Right kidney (tissue), 9 donors: Measurements from ENCODE around the gene CHTOP.
A peak's percentile ranks its signal among the peaks of the same experiment; 100 is the strongest.
"Not testable (repeated sequence)": the region's sequence is repeated elsewhere in the genome, so short reads cannot be mapped to it uniquely, and the experiment has no call there.

Experiments used
- DNase-seq: peaks from one replicate; pipeline ENCODE4 v3.0.0-alpha.2; 2016
- long read RNA-seq, 8 donors: transcript quantifications; one replicate each; lab custom pipeline, GENCODE V29; 2026

The CHTOP gene
- long read RNA-seq, donor 1, transcript CHTOP-203 (6 exons, 2,165 nt): major isoform, 35 of 60 reads
- long read RNA-seq, donor 1, transcript CHTOP-204 (6 exons, 2,096 nt): minor isoform, 14 of 60 reads
- long read RNA-seq, donor 1, partial matches to known transcripts: 11 of 60 reads
- long read RNA-seq, donor 1, other reads (novel, unspliced or antisense): 0 of 60 reads
- long read RNA-seq, donor 2, transcript CHTOP-204 (6 exons, 2,096 nt): major isoform, 13 of 31 reads
- long read RNA-seq, donor 2, transcript CHTOP-203 (6 exons, 2,165 nt): minor isoform, 9 of 31 reads
- long read RNA-seq, donor 2, partial matches to known transcripts: 6 of 31 reads
- long read RNA-seq, donor 2, other reads (novel, unspliced or antisense): 0 of 31 reads
- long read RNA-seq, donor 3, transcript CHTOP-204 (6 exons, 2,096 nt): minor isoform, 6 of 20 reads
- long read RNA-seq, donor 3, transcript CHTOP-203 (6 exons, 2,165 nt): major isoform, 7 of 20 reads
- long read RNA-seq, donor 3, partial matches to known transcripts: 6 of 20 reads
- long read RNA-seq, donor 3, other reads (novel, unspliced or antisense): 0 of 20 reads
- long read RNA-seq, donor 4, transcript CHTOP-204 (6 exons, 2,096 nt): minor isoform, 6 of 44 reads
- long read RNA-seq, donor 4, transcript CHTOP-203 (6 exons, 2,165 nt): major isoform, 17 of 44 reads
- long read RNA-seq, donor 4, partial matches to known transcripts: 18 of 44 reads
- long read RNA-seq, donor 4, other reads (novel, unspliced or antisense): 0 of 44 reads
- long read RNA-seq, donor 5, transcript CHTOP-204 (6 exons, 2,096 nt): major isoform, 22 of 53 reads
- long read RNA-seq, donor 5, transcript CHTOP-203 (6 exons, 2,165 nt): minor isoform, 12 of 53 reads
- long read RNA-seq, donor 5, partial matches to known transcripts: 12 of 53 reads
- long read RNA-seq, donor 5, other reads (novel, unspliced or antisense): 5 of 53 reads
- long read RNA-seq, donor 6, transcript CHTOP-203 (6 exons, 2,165 nt): major isoform, 14 of 38 reads
- long read RNA-seq, donor 6, transcript CHTOP-204 (6 exons, 2,096 nt): minor isoform, 5 of 38 reads
- long read RNA-seq, donor 6, partial matches to known transcripts: 18 of 38 reads
- long read RNA-seq, donor 6, other reads (novel, unspliced or antisense): 0 of 38 reads
- long read RNA-seq, donor 7, transcript CHTOP-204 (6 exons, 2,096 nt): minor isoform, 21 of 99 reads
- long read RNA-seq, donor 7, transcript CHTOP-203 (6 exons, 2,165 nt): major isoform, 25 of 99 reads
- long read RNA-seq, donor 7, partial matches to known transcripts: 50 of 99 reads
- long read RNA-seq, donor 7, other reads (novel, unspliced or antisense): 0 of 99 reads
- long read RNA-seq, donor 8, transcript CHTOP-203 (6 exons, 2,165 nt): major isoform, 15 of 49 reads
- long read RNA-seq, donor 8, transcript CHTOP-204 (6 exons, 2,096 nt): minor isoform, 9 of 49 reads
- long read RNA-seq, donor 8, partial matches to known transcripts: 21 of 49 reads
- long read RNA-seq, donor 8, other reads (novel, unspliced or antisense): 0 of 49 reads

DNA sequence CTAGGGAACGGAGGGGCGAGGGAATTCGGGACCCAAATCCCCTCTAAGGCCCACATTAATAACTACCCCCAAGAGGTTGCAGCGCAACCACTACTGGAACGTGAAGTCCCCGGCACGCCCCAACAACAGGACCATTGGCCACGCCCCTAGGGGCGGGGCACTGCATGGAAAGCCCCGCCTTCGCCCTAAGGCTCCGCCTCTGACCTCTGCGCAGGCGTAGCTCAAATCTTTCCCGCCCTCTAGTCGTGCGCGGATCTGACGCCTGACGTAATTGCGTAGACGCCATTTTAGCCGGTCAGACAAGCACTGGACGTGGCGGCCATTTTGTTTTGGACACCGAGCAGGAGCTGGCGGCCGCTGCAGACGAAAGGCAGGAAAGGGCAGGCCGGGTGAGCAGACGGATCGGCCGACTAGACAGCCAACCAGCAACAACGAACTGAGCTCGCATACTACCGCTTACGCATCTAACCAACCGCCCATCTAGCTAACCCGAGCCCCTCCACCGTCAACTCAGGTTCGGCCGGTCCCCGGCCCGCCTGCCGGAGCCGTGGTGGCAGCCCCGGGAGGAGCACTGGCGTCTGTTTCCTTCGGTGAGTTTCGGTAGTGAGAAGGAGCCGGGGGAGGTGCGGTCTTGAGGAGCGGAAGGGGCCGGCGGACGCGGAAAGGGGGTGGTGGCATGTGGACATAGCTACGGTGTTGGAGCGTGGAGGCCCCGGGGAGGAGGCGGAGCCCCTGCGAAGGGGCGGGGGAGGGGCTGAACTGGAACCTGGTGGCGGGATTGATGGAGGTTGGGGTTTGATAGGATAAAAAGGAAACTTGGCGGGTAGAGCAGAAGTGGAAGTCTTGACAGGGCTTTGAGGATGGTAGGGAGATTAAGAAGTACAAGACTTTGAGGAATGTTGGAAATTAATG is at the start of gene CHTOP:
CHTOP (plus strand) TSS at position 313 of the 912 bp plus-strand sequence. CDS start 2,523 bp downstream, outside the sequence.
- peak; percentile 96 for DNase-seq

DNA sequence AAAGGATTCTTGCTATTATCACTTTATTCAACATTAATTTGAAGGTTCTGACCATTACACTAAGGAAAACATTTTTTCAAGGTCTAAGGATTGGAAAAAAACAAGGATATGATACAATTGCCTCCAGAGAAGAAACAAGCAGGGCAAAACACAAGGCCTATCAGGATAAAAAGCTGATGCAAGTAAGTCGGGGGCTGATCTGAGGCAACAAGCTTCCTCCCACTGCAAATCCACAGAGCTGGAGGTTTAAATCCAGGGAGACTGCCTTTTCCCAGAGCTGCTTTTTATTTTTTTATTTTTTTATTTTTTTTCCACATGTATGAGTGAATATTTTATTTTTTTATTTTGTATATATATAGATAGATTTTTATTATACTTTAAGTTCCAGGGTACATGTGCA is 48.9 kb upstream of the CHTOP start:
- no peak for DNase-seq

DNA sequence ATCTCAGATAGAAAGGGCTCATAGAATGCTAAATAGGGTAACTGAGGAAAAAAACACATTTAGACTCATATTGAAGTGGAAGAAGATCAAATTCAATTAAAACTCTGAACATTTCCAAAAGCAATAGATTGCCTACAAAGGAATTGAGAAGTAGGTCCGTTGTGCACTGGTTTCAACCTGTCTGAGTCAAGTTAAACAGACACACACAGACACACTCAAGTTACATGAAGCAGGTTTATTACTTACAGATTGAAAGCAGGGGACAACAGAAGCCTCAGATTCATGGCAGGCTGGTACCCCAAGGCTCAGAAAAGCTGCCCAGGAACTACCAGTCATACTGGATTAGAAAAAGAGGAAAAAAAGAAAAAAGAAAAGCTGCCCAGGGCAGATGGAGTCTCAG is 47.5 kb upstream of the CHTOP start:
- no peak for DNase-seq

DNA sequence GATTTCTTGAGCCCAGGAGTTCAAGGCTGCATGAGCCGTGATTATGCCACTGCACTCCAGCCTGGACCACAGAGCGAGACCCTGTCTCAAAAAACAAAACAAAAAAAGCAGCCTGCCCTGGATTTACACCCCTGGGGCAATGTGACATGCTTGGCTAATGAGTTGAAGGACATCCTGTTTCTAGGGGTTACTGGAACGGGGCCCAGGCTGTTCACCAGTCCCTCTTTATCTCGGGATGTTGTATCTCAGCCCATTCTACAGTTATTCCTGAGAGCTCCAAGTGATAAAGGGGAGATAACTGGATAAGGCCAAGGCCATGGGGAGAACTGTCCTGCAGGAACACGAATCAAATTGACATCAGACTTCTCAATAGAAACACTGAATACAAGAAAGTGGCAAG is 46.6 kb upstream of the CHTOP start:
- no peak for DNase-seq

DNA sequence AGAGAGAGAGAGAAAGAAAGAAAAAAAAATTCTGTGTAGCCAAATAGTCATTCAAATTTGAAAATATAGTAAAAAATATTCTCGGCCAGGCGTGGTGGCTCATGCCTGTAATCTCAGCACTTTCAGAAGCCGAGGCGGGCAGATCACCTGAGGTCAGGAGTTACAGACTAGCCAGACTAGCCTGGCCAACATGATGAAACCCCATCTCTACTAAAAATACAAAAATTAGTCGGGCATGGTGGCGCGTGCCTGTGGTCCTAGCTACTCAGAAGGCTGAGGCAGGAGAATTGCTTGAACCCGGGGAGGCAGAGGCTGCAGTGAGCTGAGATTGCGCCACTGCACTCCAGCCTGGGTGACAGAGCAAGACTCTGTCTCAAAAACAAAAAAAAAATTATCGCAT is 45.8 kb upstream of the CHTOP start:
- not testable (repeated sequence) for DNase-seq

DNA sequence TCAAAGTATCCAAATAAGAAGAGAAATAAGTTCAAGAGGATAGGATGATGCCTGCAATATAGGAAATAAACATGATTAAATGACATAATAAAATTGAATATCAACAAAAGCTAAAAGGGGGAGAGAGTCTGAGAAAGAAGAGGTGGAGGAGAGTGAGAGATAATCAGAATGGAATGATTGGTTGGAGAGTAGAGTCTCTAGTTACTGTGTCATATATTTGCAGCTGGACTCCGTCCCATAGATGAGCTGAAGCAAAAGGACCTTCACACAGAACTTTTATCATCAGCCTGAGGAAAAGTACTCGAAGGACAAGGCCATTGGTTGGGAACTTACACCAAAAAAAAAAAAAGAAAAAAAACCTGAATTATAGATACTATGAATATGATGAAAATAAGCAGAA is 45.4 kb upstream of the CHTOP start:
- no peak for DNase-seq

- no peak for DNase-seq
Observed at GRCh38 chr1:153592748-153593147, 41.1 kb upstream of the CHTOP start.

- no peak for DNase-seq
Observed at GRCh38 chr1:153597206-153597605, 36.7 kb upstream of the CHTOP start.

DNA sequence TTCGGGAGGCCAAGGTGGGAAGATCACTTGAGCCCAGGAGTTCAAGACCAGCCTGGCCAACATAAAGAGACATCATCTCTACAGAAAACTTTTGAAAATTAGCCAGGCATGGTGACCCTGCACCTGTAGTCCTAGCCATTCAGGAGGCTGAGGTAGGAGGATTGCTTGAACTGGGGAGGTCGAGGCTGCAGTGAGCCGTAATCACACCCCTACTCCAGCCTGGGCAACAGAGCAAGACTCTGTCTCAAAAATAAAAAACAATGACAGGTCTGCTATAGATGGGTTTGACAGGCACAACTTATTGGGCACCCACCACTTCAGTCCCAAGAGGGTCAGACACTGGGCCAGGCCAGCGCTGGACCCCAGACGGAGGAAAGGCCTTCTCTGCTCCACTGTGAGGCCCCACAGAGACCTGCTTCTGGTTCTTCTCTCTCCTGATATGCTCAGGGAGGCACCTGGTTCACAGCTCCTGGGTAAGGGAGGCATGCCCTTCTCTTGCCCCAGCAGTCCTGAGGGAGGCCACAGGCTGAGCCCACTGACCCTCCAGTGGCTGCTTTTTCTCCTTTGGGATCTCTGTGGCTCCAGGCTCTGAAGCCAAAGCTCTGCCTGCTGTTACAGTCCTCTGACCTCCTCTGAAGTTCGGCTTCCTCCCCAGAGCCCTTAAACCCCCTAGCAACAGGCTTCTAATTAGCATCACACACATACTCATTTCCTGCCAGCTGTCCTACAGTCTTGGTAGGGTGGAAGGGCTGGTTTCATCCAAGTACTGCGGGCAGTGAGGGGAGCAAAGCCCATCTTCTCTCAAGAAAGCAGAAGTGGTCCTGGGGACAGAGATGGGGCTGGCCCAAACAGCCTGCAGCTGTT is 35.3 kb upstream of the CHTOP start:
- no peak for DNase-seq

- no peak for DNase-seq
Observed at GRCh38 chr1:153599847-153600246, 34.0 kb upstream of the CHTOP start.

- DNase-seq: no peak
Observed at GRCh38 chr1:153602749-153603148, 31.1 kb upstream of the CHTOP start.

DNA sequence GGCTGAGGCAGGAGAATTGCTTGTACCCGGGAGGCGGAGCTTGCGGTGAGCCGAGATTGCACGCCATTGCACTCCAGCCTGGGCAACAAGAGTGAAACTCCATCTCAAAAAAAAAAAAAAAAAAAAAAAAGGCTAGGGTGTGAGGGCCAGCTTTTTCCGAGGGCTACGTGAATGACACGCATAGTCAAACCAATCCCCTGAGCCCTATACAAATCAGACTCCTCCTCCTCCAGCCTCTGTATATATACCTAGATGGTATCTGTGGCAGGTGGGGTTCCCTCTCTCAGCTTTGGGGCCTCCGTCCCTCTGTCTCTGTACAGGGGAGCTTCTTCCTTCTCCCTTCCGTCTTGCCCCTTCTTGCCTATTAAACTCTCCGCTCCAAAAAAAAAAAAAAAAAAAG is 27.7 kb upstream of the CHTOP start:
- DNase-seq: no peak

- no peak for DNase-seq
Observed at GRCh38 chr1:153607381-153607780, 26.5 kb upstream of the CHTOP start.

GRCh38 chr1:153608089-153608682 is 25.7 kb upstream of the CHTOP start:
- DNase-seq: no peak

- DNase-seq: peak; percentile 64
Observed at GRCh38 chr1:153608742-153609584, 24.9 kb upstream of the CHTOP start.

- DNase-seq: no peak
Observed at GRCh38 chr1:153609585-153609907, 24.3 kb upstream of the CHTOP start.

DNA sequence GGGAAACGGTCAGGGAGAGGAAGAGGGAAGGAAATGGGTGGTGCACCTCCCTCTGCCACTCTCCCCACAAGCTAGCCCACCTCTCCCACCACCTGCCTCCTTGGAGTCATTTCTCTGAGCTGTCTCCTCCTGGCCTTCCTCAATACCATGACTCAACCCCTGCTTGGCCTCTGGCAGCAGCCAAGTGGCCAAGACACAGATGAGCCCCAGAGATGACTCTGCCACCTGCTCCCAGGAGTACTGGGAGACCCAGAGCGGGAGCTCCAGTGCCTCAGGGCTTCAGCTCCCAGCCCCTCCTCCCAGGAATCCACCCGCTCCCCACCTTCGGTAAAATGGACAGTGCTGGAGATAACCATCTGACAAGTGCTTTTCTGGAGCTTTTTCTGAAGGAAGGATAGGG is 23.5 kb upstream of the CHTOP start:
- no peak for DNase-seq

DNA sequence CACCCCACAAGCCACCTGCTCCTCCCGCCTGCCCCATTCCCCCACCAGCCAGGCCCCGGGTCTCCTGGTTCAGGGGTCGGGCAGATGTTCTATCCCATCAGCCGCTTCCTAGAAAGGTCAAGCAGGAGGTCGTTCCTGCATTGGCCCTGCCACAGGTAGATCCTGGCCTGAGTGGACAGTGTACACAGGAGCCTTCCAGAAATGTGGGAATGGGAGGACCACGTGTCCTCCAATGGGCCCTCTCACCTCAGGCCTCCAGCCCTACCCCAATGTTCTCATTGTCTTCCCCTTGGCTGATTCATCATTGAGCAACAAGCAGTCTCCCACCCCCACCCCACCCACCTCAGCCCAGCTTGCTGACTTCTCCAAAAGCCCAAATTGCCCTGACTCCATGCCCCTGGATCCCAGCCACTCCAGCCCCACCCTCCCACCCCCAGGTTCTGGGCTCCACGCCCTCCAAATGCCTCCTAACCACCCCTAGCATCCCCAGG is 23.0 kb upstream of the CHTOP start:
- DNase-seq: no peak
